Activated CD8-positive, alpha-beta T cell treated with anti-CD3 and anti-CD28 coated beads for 36 hours (primary cell): ENCODE data around the gene TSKU. TPM values are rescaled to one million over a fixed set of nuclear protein-coding genes. Genes with fewer than 3 reads are reported as not detected.

Experiments used
- ATAC-seq: fragments of 200-7000 bp; cut with Tn5 transposase; one replicate; pipeline ENCODE4 v1.10.0; 2021; ENCODE audit warnings: mild to moderate bottlenecking, moderate library complexity
- CTCF ChIA-PET: fragments of 350-600 bp; sonication (Branson Sonifier 250); formaldehyde crosslinking; loops from one replicate; lab custom pipeline; 2021; ENCODE audit warnings: antibody characterized with exemption; lab: Charles Lee
- POLR2A ChIA-PET: fragments of 350-600 bp; sonication (Branson Sonifier 250); formaldehyde crosslinking; loops from one replicate; lab custom pipeline; 2021; ENCODE audit warnings: antibody characterized with exemption; lab: Charles Lee
- DNase-seq: peaks from one replicate; pipeline ENCODE4 v3.0.0-alpha.2; 2020
- H3K27ac Mint-ChIP-seq: one replicate; pipeline ENCODE4 v1.8.0; 2021; ENCODE audit warnings: mild to moderate bottlenecking, mixed read lengths
- H3K27me3 Mint-ChIP-seq: one replicate; pipeline ENCODE4 v1.8.0; 2021; ENCODE audit warnings: mixed read lengths
- H3K36me3 Mint-ChIP-seq: one replicate; pipeline ENCODE4 v1.8.0; 2021; ENCODE audit warnings: low read depth, mixed read lengths
- H3K4me1 Mint-ChIP-seq: one replicate; pipeline ENCODE4 v1.8.0; 2021; ENCODE audit warnings: low read depth, mixed read lengths
- H3K4me3 Mint-ChIP-seq: one replicate; pipeline ENCODE4 v1.8.0; 2021; ENCODE audit warnings: mild to moderate bottlenecking, moderate library complexity, mixed read lengths
- H3K9me3 Mint-ChIP-seq: one replicate; pipeline ENCODE4 v1.8.0; 2021; ENCODE audit warnings: mixed read lengths
- CTCF ChIP-seq: fragments of 200-600 bp; IDR thresholded peaks from one replicate; pipeline ENCODE4 v1.8.0; 2022; ENCODE audit warnings: antibody characterized with exemption, mild to moderate bottlenecking
- intact Hi-C: fragments of 100-400 bp; cut with micrococcal nuclease; formaldehyde crosslinking; loops from one replicate; pipeline ENCODE4 v1.10.0; 2022
- total RNA-seq, 2 experiments: library from RNA; stranded (reverse); gene quantifications; one replicate each; pipeline ENCODE4 v1.2.3, GENCODE V29; 2021

The TSKU gene
- total RNA-seq, 2 experiments from 2014 or later: 6.5 to 8.4 TPM

DNA sequence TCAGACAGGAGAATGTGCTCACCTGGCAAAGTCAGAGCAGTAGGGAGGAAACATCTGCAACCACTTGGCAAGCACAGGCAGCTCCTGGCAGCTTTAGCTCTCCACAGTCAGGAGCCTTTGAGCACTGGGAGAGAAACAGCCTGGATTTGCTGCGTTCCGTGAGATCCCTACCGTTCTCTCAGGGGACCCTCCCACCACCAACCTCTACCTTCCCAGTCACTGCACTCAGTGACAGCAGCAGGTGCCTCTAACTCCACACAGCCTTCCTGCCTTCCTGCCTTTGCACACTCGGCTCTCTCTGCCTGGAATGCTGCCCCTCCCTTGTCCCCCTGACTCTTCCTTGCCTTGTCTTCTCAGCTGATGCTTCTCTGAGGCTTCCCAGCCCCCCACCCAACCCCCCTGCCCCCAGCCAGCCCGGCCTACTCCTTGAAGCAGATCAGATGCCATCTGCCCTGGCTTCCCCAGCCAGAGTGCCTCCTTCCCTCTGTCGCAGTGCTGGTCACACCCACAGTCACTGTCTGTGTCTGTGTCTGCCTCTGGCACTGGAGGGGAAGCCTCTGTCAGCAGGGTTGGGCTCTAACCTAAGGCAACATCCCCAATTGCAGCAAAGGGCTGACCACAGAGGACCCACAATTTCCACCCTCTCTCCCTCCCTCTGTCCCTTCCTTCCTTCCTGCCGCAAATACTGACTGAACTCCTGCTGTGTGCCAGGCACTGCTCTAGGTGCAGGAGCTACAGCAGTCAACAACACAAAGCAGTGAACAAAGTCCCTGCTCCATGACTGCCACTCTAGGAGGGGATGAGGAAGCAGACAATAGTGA is 14.9 kb upstream of the TSKU start:
- Mint-ChIP-seq H3K9me3 (no peaks in the 10 kb centered on the region), H3K36me3 (no peaks in the 10 kb centered on the region), H3K27ac (peak overlapping the region; percentile 63), H3K4me3 (no peak overlapping the region), H3K4me1 (peaks cover 18% of the 10 kb centered on the region), H3K27me3 (no peaks in the 10 kb centered on the region)
- ChIA-PET CTCF (interaction anchor here (0.9 kb wide), 1 partner anchor 151 kb away, joined by 3 read pairs; no protein-coding TSS in a partner anchor), POLR2A (no interaction called here)
- DNase-seq: peak; percentile 57
- intact Hi-C loops: no loop called here
- peak; percentile 81 for ATAC-seq
- no peak for TF ChIP-seq CTCF

DNA sequence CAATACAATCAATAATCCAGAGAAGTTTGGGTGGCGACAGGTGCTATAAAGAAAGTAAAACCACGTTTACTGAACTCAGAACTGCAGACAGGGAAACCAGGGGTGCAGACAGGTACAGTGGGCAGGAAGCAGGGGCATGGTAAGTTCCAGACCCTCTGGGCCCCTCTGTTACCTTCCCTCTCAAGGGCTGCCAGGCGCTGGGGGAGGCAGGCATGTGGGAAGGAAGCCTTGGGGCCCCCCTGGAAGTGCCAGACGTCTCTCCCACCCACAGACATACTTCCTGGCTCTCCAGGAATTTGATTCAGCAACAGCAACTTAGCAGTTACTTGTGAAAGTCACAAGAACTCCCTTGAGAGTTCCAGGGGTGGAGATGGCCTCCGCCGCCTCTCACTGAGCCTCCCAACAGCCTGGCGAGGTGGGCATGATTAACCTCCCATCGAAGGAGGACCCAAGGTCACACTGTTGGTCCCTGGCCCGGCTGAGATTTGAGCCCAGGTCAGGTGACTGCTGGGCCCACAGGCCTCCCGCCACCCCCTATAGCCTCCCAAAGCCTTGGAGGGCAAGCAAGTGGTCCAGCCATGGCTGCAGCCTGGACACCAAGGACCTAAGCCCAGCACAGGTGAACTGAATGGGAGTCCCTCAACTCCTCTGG is 14.1 kb upstream of the TSKU start:
- DNase-seq (no peak), ATAC-seq (peak; percentile 55)
- intact Hi-C loops: no loop called here
- Mint-ChIP-seq H3K27me3 (no peaks in the 10 kb centered on the region), H3K36me3 (no peaks in the 10 kb centered on the region), H3K4me1 (peaks cover 18% of the 10 kb centered on the region), H3K4me3 (no peak overlapping the region), H3K27ac (peak overlapping the region; percentile 63), H3K9me3 (no peaks in the 10 kb centered on the region)
- no peak for TF ChIP-seq CTCF
- POLR2A ChIA-PET: interaction anchor here (1.0 kb wide), 1 partner anchor 13 kb away, joined by 4 read pairs; no protein-coding TSS in a partner anchor
- CTCF ChIA-PET: interaction anchor here (0.9 to 1.1 kb wide), 2 partner anchors 47 to 150 kb away, joined by 3 read pairs; no protein-coding TSS in a partner anchor

DNA sequence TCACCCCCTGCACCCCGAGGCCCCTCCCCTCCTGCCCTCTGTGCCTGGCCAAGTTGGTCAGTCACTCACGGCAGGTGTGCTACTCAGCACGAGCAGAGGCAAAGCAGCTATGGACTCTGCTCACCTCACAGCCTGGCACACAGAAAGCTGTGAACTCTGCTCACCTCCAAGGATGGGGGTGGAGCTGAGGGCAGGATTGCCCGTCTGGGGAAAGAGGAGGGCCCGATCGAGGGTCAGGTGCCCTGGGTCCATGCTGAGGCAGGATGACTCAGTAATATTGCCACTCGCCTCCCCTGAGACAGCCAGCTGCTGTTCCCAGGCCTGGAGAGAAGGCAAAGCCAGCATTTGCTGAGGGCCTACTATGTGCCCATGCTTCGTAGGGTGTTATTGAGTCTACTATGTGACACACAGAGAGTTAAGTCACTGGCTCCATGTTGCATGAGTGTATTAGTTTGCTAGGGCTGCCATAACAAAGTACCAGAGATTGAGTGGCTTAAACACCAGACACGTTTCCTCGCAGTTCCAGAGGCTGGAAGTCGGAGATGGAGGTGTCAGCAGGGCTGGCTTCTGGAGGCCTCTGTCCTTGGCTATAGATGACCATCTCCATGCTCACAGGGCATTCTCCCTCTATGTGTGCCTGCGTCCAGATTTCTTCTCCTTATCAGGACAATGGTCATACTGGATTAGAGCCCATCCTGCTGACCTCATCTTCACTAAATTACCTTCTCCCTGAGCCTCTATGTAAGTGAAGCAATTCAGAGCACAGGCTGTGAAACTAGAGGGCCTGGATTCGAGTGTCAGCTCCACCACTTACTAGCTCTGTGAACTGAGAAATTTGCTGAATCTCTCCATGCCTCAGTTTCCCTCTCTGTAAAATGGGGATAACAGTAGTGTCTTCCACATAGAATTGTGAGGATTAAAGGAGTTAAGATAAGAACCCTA is 13.2 kb upstream of the TSKU start:
- no peaks in the 10 kb centered on the region for H3K36me3 Mint-ChIP-seq
- ChIA-PET POLR2A (interaction anchor here (1.0 kb wide), 1 partner anchor 12 kb away, joined by 4 read pairs; no protein-coding TSS in a partner anchor), CTCF (interaction anchor here (1.0 to 2.2 kb wide), 5 partner anchors 9 to 150 kb away, joined by 3 to 8 read pairs (median 4); no protein-coding TSS in a partner anchor)
- intact Hi-C loops: no loop called here
- peaks cover 18% of the 10 kb centered on the region for H3K4me1 Mint-ChIP-seq
- TF ChIP-seq CTCF: no peak
- H3K27ac Mint-ChIP-seq: no peak overlapping the region
- H3K9me3 Mint-ChIP-seq: no peaks in the 10 kb centered on the region
- H3K4me3 Mint-ChIP-seq: no peak overlapping the region
- DNase-seq (no peak), ATAC-seq (no peak)
- H3K27me3 Mint-ChIP-seq: no peaks in the 10 kb centered on the region

- no peaks in the 10 kb centered on the region for H3K36me3 Mint-ChIP-seq
- no peak for TF ChIP-seq CTCF
- DNase-seq (no peak), ATAC-seq (peak; percentile 31)
- H3K9me3 Mint-ChIP-seq: no peaks in the 10 kb centered on the region
- ChIA-PET POLR2A (no interaction called here), CTCF (interaction anchor here (1.0 to 2.2 kb wide), 3 partner anchors 9 to 10 kb away, joined by 4 to 8 read pairs (median 4); no protein-coding TSS in a partner anchor)
- H3K27me3 Mint-ChIP-seq: no peaks in the 10 kb centered on the region
- H3K27ac Mint-ChIP-seq: no peak overlapping the region
- H3K4me1 Mint-ChIP-seq: peaks cover 18% of the 10 kb centered on the region
- intact Hi-C loops: no loop called here
- no peak overlapping the region for H3K4me3 Mint-ChIP-seq
Observed at GRCh38 chr11:76770642-76771445, 12.3 kb upstream of the TSKU start.
